Right lung (tissue), 5 donors: ENCODE measurements around the gene TWF2. TPM values are rescaled to one million over a fixed set of nuclear protein-coding genes. Genes with fewer than 3 reads are reported as not detected.

Experiments used
- DNase-seq, 2 donors: peaks; one replicate each; pipeline ENCODE4 v3.0.0-alpha.2; 2013
- polyA plus RNA-seq, 5 donors: library from polyadenylated mRNA; unstranded; fragments of 120-200 nt; gene quantifications; one replicate each; pipeline versions ENCODE4 v1.2.1 to v1.2.3, GENCODE V29; 2013; ENCODE audit warnings: inconsistent platforms in 1 of 5, low replicate concordance in 1 of 5; ENCODE audit not compliant: insufficient read length in 5 of 5, insufficient read depth in 1 of 5

Gene TWF2
- polyA plus RNA-seq, 5 donors, result 25.5 to 45.0 (median 31.5) TPM

DNA sequence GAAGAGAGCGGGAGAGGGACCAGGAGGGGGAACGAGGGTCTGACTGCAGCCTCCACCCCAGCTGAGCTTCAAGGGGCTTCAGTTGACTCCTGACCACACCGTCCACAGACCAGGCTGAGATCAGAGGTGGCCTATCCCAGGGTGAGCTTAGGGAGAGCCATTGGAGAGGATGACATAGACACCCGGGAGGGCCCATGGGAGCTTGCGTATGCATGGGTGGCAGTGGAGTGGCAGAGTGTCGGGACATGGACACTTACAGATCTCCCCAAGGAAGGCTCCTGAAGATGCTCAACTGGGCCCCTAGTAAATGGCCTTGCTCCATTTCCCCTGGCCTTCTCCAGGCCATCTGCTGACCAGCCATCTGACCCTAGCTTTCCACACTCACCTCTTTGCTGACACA, 53.6 kb downstream of the TWF2 start:
- DNase-seq, result no peak

DNA sequence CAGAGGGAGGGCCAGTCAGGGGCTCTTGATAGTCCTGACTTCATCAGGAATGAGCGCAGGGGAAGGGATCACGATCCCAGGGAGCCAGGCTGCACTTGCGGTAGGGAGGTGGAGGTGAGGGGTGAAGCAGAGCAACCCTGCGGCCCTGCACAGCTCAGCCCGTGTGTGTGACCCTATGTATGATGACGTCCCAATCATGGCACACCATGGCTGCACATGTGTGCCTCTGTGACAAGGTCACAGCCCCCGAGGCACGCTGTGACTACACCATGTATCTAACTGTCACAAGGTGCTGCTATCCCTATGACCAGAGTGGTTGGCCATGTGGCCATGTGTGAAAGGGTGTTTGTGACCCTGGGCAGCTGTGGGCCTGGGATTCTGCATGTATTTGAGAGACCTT, 54.3 kb downstream of the TWF2 start:
- no peak for DNase-seq

DNA sequence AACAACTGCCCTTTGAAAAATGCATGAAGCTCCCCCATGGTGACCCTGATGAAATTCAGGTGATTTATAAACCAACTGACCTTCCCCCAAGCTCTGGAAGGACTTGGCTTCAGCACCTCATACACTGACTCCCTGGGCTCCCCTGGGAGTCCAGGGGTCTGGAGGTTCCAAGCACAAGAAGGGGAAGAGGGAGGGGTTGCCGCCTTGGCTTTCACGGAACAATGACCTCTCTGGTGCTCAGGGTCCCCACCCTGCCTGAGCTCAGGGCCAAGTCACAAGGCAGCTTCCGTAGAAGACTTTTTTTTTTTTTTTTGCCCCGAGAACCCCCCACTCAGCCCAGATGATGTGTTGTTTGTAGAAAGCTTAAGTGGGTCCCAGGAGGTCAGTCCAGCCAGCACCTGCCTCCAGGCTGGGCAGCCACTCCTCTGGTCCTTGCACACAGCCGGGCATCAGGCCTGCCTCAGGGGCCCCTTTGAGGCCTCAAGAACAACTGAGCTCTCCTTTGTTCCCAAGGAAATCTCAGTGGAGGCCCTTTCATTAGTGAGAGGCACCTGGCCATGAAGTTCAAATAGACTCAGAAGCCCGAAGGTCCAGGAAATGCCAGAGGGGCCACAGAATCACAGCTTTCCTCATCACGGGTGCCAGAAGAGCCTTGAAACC, 55.0 kb downstream of the TWF2 start:
- no peak for DNase-seq

DNA sequence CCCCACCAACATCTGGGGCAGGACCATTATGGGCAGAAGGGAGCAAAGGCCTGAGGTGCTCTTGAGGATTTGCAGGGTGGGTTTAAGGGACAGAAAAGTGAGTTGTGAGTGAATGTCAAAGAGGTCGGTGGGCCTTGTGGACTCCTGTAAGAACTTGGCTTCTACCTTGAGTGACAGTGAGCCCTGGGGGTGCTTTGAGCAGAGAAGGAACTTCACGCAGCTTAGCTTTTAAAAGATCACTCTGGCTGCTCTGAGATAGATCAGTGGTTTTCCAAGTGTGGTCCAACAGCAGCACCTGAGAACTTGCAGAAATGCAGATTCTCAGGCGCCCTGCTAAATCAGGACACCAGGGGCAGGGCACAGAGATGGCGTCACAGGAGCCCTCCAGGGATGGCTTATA, 56.3 kb downstream of the TWF2 start:
- DNase-seq, result no peak

DNA sequence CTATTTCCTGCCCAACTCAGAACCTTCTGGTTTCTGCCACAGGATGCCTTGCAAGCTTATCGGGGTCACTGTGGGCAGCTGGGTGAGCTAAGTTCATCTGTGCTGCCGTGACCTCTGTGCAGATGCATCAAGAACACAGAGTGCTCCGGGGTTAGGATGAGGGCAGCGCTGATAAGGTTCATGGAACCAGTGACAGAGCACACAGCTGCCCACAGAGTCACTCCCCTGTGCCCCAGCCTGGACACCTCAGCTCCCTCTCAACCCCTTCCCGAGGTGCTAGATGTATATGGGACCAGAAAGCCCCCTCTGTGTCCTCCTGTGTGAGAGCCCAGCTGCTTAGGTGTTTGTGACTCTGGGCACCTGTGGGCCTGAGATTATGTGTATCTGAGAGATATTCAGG, 56.8 kb downstream of the TWF2 start:
- no peak for DNase-seq

DNA sequence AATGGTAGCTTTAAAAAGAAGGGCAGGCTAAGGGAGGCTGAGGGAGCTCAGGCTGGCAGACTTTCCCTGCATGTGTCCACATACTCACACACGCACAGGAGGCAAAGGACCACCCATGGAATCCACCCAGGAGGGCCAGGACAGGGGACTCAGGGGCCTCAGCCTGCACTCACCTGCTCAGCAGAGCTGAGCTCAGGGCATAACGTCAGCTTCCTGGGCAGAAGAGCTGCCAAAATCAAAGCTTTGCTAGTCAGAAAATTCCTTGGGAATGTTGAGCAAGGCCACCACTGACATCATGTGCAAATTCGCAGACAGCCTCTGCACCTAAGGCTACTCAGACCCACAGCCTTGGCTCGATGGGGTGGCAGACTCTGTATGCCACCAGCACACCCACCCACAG, 57.4 kb downstream of the TWF2 start:
- no peak for DNase-seq

Other genes starting within 250 kb of the TWF2 start
- gene RPL29, start 243.3 kb downstream of the TWF2 start, polyA plus RNA-seq, result 1,000 to 10,000 TPM; 1,885 to 2,503 (median 1,910) TPM
- 10 to 100 TPM; 17.4 to 24.2 (median 22.2) TPM for gene DUSP7, start 182.6 kb downstream of the TWF2 start, polyA plus RNA-seq
- gene POC1A, start 84.7 kb downstream of the TWF2 start, polyA plus RNA-seq, result 10 to 100 TPM in 2 of 5 donors, 1 to 10 TPM in 3; 8.5 to 13.2 (median 9.8) TPM
- gene ALAS1, start 41.0 kb downstream of the TWF2 start, polyA plus RNA-seq, result 10 to 100 TPM; 36.0 to 41.9 (median 39.3) TPM
- under 1 TPM; 0.20 to 0.59 (median 0.31) TPM for gene TLR9, start 13.5 kb downstream of the TWF2 start, polyA plus RNA-seq
- 10 to 100 TPM; 28.7 to 33.6 (median 30.5) TPM for gene PPM1M, start 6.6 kb upstream of the TWF2 start, polyA plus RNA-seq
- gene WDR82, start 39.5 kb upstream of the TWF2 start, polyA plus RNA-seq, result 100 to 1,000 TPM in 3 of 5 donors, 10 to 100 TPM in 2; 96.6 to 114 (median 106) TPM
- 10 to 100 TPM in 3 of 5 donors, 1 to 10 TPM in 2; 7.8 to 11.6 (median 10.2) TPM for gene GLYCTK, start 48.7 kb upstream of the TWF2 start, polyA plus RNA-seq
- 10 to 100 TPM in 3 of 5 donors, 1 to 10 TPM in 2; 7.2 to 12.4 (median 11.1) TPM for gene DNAH1, start 77.2 kb upstream of the TWF2 start, polyA plus RNA-seq
- 10 to 100 TPM; 60.5 to 82.6 (median 76.1) TPM for gene BAP1, start 170.8 kb upstream of the TWF2 start, polyA plus RNA-seq
- gene PHF7, start 171.5 kb upstream of the TWF2 start, polyA plus RNA-seq, result 10 to 100 TPM in 1 of 5 donors, 1 to 10 TPM in 4; 8.1 to 10.6 (median 9.0) TPM
- 1 to 10 TPM; 4.3 to 8.2 (median 7.0) TPM for gene SEMA3G, start 205.9 kb upstream of the TWF2 start, polyA plus RNA-seq
- 10 to 100 TPM; 21.0 to 78.6 (median 31.2) TPM for gene TNNC1, start 214.9 kb upstream of the TWF2 start, polyA plus RNA-seq
- 100 to 1,000 TPM; 116 to 175 (median 146) TPM for gene NISCH, start 216.4 kb upstream of the TWF2 start, polyA plus RNA-seq